ENCODE data around the gene CNTNAP5.
"Not testable (repeated sequence)": the region's sequence is repeated elsewhere in the genome, so short reads cannot be mapped to it uniquely, and the experiment has no call there.

CNTNAP5 gene

GRCh38 chr2:124347209-124347608, 322.1 kb downstream of the CNTNAP5 start:
- H3K79me2 ChIP-seq (ENCODE audit: control insufficient read depth, insufficient read depth, low read length): no peaks in the 10 kb centered on the region
- no CpG with 5 or more reads among the region's 7 CpGs for WGBS (ENCODE audit: extremely low coverage, insufficient coverage, low lambda C conversion rate)
- H2BK15ac ChIP-seq (replicated peaks; ENCODE audit: low read depth): no peak overlapping the region
- no peak overlapping the region for H3K4ac ChIP-seq (ENCODE audit: low read depth, low read length)
- no peaks in the 10 kb centered on the region for H3K27me3 ChIP-seq (ENCODE audit: insufficient read depth, low read length, poor library complexity)
- H3K4me2 ChIP-seq (ENCODE audit: low read length): no peak overlapping the region
- H2BK5ac ChIP-seq (ENCODE audit: low read length): no peak overlapping the region
- no peak overlapping the region for H3K9ac ChIP-seq (ENCODE audit: low read length)
- no peak overlapping the region for H3K23ac ChIP-seq (ENCODE audit: low read length)
- H2AK5ac ChIP-seq (ENCODE audit: low read length): no peak overlapping the region
- H3K56ac ChIP-seq (ENCODE audit: low read length): no peak overlapping the region
- peak; percentile 14 for DNase-seq
- H2BK120ac ChIP-seq (ENCODE audit: low read depth, low read length): no peak overlapping the region
- no peak overlapping the region for H3K4me3 ChIP-seq (ENCODE audit: low read length)
- no peaks in the 10 kb centered on the region for H3K4me1 ChIP-seq (ENCODE audit: control insufficient read depth, low read depth, low read length)
- H3K18ac ChIP-seq (ENCODE audit: low read length): no peak overlapping the region
- no peaks in the 10 kb centered on the region for H3K79me1 ChIP-seq (ENCODE audit: low read length)
- no peak overlapping the region for H4K5ac ChIP-seq (ENCODE audit: low read length)
- H4K8ac ChIP-seq (ENCODE audit: low read depth, low read length): no peak overlapping the region
- no peaks in the 10 kb centered on the region for H3K36me3 ChIP-seq (ENCODE audit: control insufficient read depth, insufficient read depth, low read length)
- no peak overlapping the region for H3K27ac ChIP-seq (ENCODE audit: low read depth, low read length)

GRCh38 chr2:124353656-124354055, 328.6 kb downstream of the CNTNAP5 start:
- Histone ChIP-seq H3K56ac (ENCODE audit: low read length) (no peak overlapping the region), H3K9ac (ENCODE audit: low read length) (no peak overlapping the region), H3K18ac (ENCODE audit: low read length) (no peak overlapping the region), H3K23ac (ENCODE audit: low read length) (no peak overlapping the region), H4K8ac (ENCODE audit: low read depth, low read length) (no peak overlapping the region), H2BK5ac (ENCODE audit: low read length) (no peak overlapping the region), H3K79me2 (ENCODE audit: control insufficient read depth, insufficient read depth, low read length) (no peaks in the 10 kb centered on the region), H3K4me2 (ENCODE audit: low read length) (no peak overlapping the region), H2BK120ac (ENCODE audit: low read depth, low read length) (no peak overlapping the region), H3K4ac (ENCODE audit: low read depth, low read length) (no peak overlapping the region), H3K4me3 (ENCODE audit: low read length) (no peak overlapping the region), H3K27ac (ENCODE audit: low read depth, low read length) (no peak overlapping the region), H3K27me3 (ENCODE audit: insufficient read depth, low read length, poor library complexity) (no peaks in the 10 kb centered on the region), H4K5ac (ENCODE audit: low read length) (no peak overlapping the region), H2AK5ac (ENCODE audit: low read length) (no peak overlapping the region), H3K79me1 (ENCODE audit: low read length) (no peaks in the 10 kb centered on the region), H3K36me3 (ENCODE audit: control insufficient read depth, insufficient read depth, low read length) (no peaks in the 10 kb centered on the region), H2BK15ac (replicated peaks; ENCODE audit: low read depth) (no peak overlapping the region), H3K4me1 (ENCODE audit: control insufficient read depth, low read depth, low read length) (no peaks in the 10 kb centered on the region)
- DNase-seq: no peak

GRCh38 chr2:124354466-124354865, 329.4 kb downstream of the CNTNAP5 start:
- Histone ChIP-seq H4K5ac (ENCODE audit: low read length) (no peak overlapping the region), H3K27ac (ENCODE audit: low read depth, low read length) (no peak overlapping the region), H2AK5ac (ENCODE audit: low read length) (no peak overlapping the region), H3K4me3 (ENCODE audit: low read length) (no peak overlapping the region), H3K4ac (ENCODE audit: low read depth, low read length) (no peak overlapping the region), H2BK15ac (replicated peaks; ENCODE audit: low read depth) (no peak overlapping the region), H3K56ac (ENCODE audit: low read length) (no peak overlapping the region), H4K8ac (ENCODE audit: low read depth, low read length) (no peak overlapping the region), H3K4me1 (ENCODE audit: control insufficient read depth, low read depth, low read length) (no peaks in the 10 kb centered on the region), H3K4me2 (ENCODE audit: low read length) (no peak overlapping the region), H2BK120ac (ENCODE audit: low read depth, low read length) (no peak overlapping the region), H3K23ac (ENCODE audit: low read length) (no peak overlapping the region), H3K27me3 (ENCODE audit: insufficient read depth, low read length, poor library complexity) (no peaks in the 10 kb centered on the region), H3K79me2 (ENCODE audit: control insufficient read depth, insufficient read depth, low read length) (no peaks in the 10 kb centered on the region), H3K79me1 (ENCODE audit: low read length) (no peaks in the 10 kb centered on the region), H3K18ac (ENCODE audit: low read length) (no peak overlapping the region), H3K9ac (ENCODE audit: low read length) (no peak overlapping the region), H3K36me3 (ENCODE audit: control insufficient read depth, insufficient read depth, low read length) (no peaks in the 10 kb centered on the region), H2BK5ac (ENCODE audit: low read length) (no peak overlapping the region)
- WGBS (ENCODE audit: extremely low coverage, insufficient coverage, low lambda C conversion rate): no CpG with 5 or more reads among the region's 3 CpGs
- DNase-seq: no peak

- DNase-seq; H3K4me2 ChIP-seq (ENCODE audit: low read length); H2AK5ac ChIP-seq (ENCODE audit: low read length); H3K27me3 ChIP-seq (ENCODE audit: insufficient read depth, low read length, poor library complexity); H3K56ac ChIP-seq (ENCODE audit: low read length); H3K4me3 ChIP-seq (ENCODE audit: low read length); H3K79me1 ChIP-seq (ENCODE audit: low read length); H3K23ac ChIP-seq (ENCODE audit: low read length); H2BK120ac ChIP-seq (ENCODE audit: low read depth, low read length); H3K27ac ChIP-seq (ENCODE audit: low read depth, low read length); H3K18ac ChIP-seq (ENCODE audit: low read length); H3K79me2 ChIP-seq (ENCODE audit: control insufficient read depth, insufficient read depth, low read length); H3K4ac ChIP-seq (ENCODE audit: low read depth, low read length); H3K9ac ChIP-seq (ENCODE audit: low read length); H2BK15ac ChIP-seq (replicated peaks; ENCODE audit: low read depth); H4K8ac ChIP-seq (ENCODE audit: low read depth, low read length); H3K4me1 ChIP-seq (ENCODE audit: control insufficient read depth, low read depth, low read length); H2BK5ac ChIP-seq (ENCODE audit: low read length); H3K36me3 ChIP-seq (ENCODE audit: control insufficient read depth, insufficient read depth, low read length); H4K5ac ChIP-seq (ENCODE audit: low read length): not testable (repeated sequence)
- WGBS (ENCODE audit: extremely low coverage, insufficient coverage, low lambda C conversion rate): no CpG with 5 or more reads among the region's 28 CpGs
Measured at GRCh38 chr2:124361966-124362365, 336.9 kb downstream of the CNTNAP5 start.

- H3K79me2 ChIP-seq (ENCODE audit: control insufficient read depth, insufficient read depth, low read length): no peaks in the 10 kb centered on the region
- no peak overlapping the region for H4K8ac ChIP-seq (ENCODE audit: low read depth, low read length)
- no peak overlapping the region for H2BK15ac ChIP-seq (replicated peaks; ENCODE audit: low read depth)
- no peak overlapping the region for H3K18ac ChIP-seq (ENCODE audit: low read length)
- H3K23ac ChIP-seq (ENCODE audit: low read length): no peak overlapping the region
- H3K4me2 ChIP-seq (ENCODE audit: low read length): no peak overlapping the region
- no peak overlapping the region for H2AK5ac ChIP-seq (ENCODE audit: low read length)
- no peak overlapping the region for H3K27ac ChIP-seq (ENCODE audit: low read depth, low read length)
- WGBS (ENCODE audit: extremely low coverage, insufficient coverage, low lambda C conversion rate): no CpG with 5 or more reads among the region's 4 CpGs
- H2BK5ac ChIP-seq (ENCODE audit: low read length): no peak overlapping the region
- no peaks in the 10 kb centered on the region for H3K36me3 ChIP-seq (ENCODE audit: control insufficient read depth, insufficient read depth, low read length)
- H2BK120ac ChIP-seq (ENCODE audit: low read depth, low read length): no peak overlapping the region
- no peaks in the 10 kb centered on the region for H3K79me1 ChIP-seq (ENCODE audit: low read length)
- H3K27me3 ChIP-seq (ENCODE audit: insufficient read depth, low read length, poor library complexity): no peaks in the 10 kb centered on the region
- H3K9ac ChIP-seq (ENCODE audit: low read length): no peak overlapping the region
- no peak overlapping the region for H4K5ac ChIP-seq (ENCODE audit: low read length)
- H3K4ac ChIP-seq (ENCODE audit: low read depth, low read length): no peak overlapping the region
- H3K4me3 ChIP-seq (ENCODE audit: low read length): no peak overlapping the region
- no peak overlapping the region for H3K56ac ChIP-seq (ENCODE audit: low read length)
- no peak for DNase-seq
- H3K4me1 ChIP-seq (ENCODE audit: control insufficient read depth, low read depth, low read length): no peaks in the 10 kb centered on the region
Measured at GRCh38 chr2:124369181-124369580, 344.1 kb downstream of the CNTNAP5 start.

- Histone ChIP-seq H3K4me1 (ENCODE audit: control insufficient read depth, low read depth, low read length) (no peaks in the 10 kb centered on the region), H3K36me3 (ENCODE audit: control insufficient read depth, insufficient read depth, low read length) (no peaks in the 10 kb centered on the region), H3K18ac (ENCODE audit: low read length) (no peak overlapping the region), H4K8ac (ENCODE audit: low read depth, low read length) (no peak overlapping the region), H2BK5ac (ENCODE audit: low read length) (no peak overlapping the region), H3K79me2 (ENCODE audit: control insufficient read depth, insufficient read depth, low read length) (no peaks in the 10 kb centered on the region), H2BK120ac (ENCODE audit: low read depth, low read length) (no peak overlapping the region), H3K4me2 (ENCODE audit: low read length) (no peak overlapping the region), H3K9ac (ENCODE audit: low read length) (no peak overlapping the region), H4K5ac (ENCODE audit: low read length) (no peak overlapping the region), H3K4ac (ENCODE audit: low read depth, low read length) (no peak overlapping the region), H3K4me3 (ENCODE audit: low read length) (no peak overlapping the region), H3K23ac (ENCODE audit: low read length) (no peak overlapping the region), H3K79me1 (ENCODE audit: low read length) (no peaks in the 10 kb centered on the region), H2AK5ac (ENCODE audit: low read length) (no peak overlapping the region), H3K27me3 (ENCODE audit: insufficient read depth, low read length, poor library complexity) (no peaks in the 10 kb centered on the region), H3K56ac (ENCODE audit: low read length) (no peak overlapping the region), H2BK15ac (replicated peaks; ENCODE audit: low read depth) (no peak overlapping the region), H3K27ac (ENCODE audit: low read depth, low read length) (no peak overlapping the region)
- DNase-seq: no peak
- WGBS (ENCODE audit: extremely low coverage, insufficient coverage, low lambda C conversion rate): no CpG with 5 or more reads among the region's 3 CpGs
Measured at GRCh38 chr2:124380221-124380749, 355.2 kb downstream of the CNTNAP5 start.
